MM.1S (cell line): ENCODE measurements around the gene ABHD12.

Source experiments
- DNase-seq: peaks from one replicate; pipeline ENCODE4 v3.0.0-alpha.2; 2015
- H2AFZ ChIP-seq: fragments of 300-600 bp; sonication (generic); 2 replicates; pipeline ENCODE4 v1.6.0; 2016; ENCODE audit warnings: antibody characterized with exemption, low read length
- H3F3A ChIP-seq: fragments of 300-600 bp; sonication (generic); 2 replicates; pipeline ENCODE4 v1.6.1; 2016; ENCODE audit warnings: mild to moderate bottlenecking, antibody characterized with exemption, low read length, moderate library complexity, mixed read lengths; ENCODE audit not compliant: insufficient read depth
- H3K27ac ChIP-seq: fragments of 300-600 bp; sonication (generic); 2 replicates; pipeline ENCODE4 v1.5.1; 2016; ENCODE audit warnings: mild to moderate bottlenecking, low read length
- H3K27me3 ChIP-seq: fragments of 300-600 bp; sonication (generic); replicated peaks from 2 replicates; pipeline ENCODE4 v1.6.0; 2016; ENCODE audit warnings: low read length; ENCODE audit not compliant: insufficient read depth
- H3K36me3 ChIP-seq: fragments of 300-600 bp; sonication (generic); replicated peaks from 2 replicates; pipeline ENCODE4 v1.6.1; 2016; ENCODE audit warnings: mild to moderate bottlenecking, low read length, mixed read lengths; ENCODE audit not compliant: insufficient read depth
- H3K4me1 ChIP-seq: fragments of 300-600 bp; sonication (generic); 2 replicates; pipeline ENCODE4 v1.6.1; 2016; ENCODE audit warnings: low read length, mixed read lengths
- H3K4me2 ChIP-seq: fragments of 300-600 bp; sonication (generic); 2 replicates; pipeline ENCODE4 v1.6.0; 2016; ENCODE audit warnings: low read depth, low read length
- H3K4me3 ChIP-seq: fragments of 300-600 bp; sonication (generic); 2 replicates; pipeline ENCODE4 v1.5.1; 2016; ENCODE audit warnings: low read length, mixed read lengths
- H3K79me2 ChIP-seq: fragments of 300-600 bp; sonication (generic); 2 replicates; pipeline ENCODE4 v1.6.1; 2016; ENCODE audit warnings: mixed run types, low read length, mixed read lengths
- H3K9ac ChIP-seq: fragments of 300-600 bp; sonication (generic); 2 replicates; pipeline ENCODE4 v1.6.1; 2016; ENCODE audit warnings: low read length, mixed read lengths
- H3K9me2 ChIP-seq: fragments of 300-600 bp; sonication (generic); replicated peaks from 2 replicates; pipeline ENCODE4 v1.6.1; 2016; ENCODE audit warnings: mild to moderate bottlenecking, low read length, mixed read lengths; ENCODE audit not compliant: insufficient read depth
- H3K9me3 ChIP-seq: fragments of 300-600 bp; sonication (generic); replicated peaks from 2 replicates; pipeline ENCODE4 v1.6.1; 2016; ENCODE audit warnings: mild to moderate bottlenecking, low read length, mixed read lengths; ENCODE audit not compliant: insufficient read depth
- H4K20me1 ChIP-seq: fragments of 300-600 bp; sonication (generic); 2 replicates; pipeline ENCODE4 v1.6.1; 2016; ENCODE audit warnings: mild to moderate bottlenecking, low read length, moderate library complexity, mixed read lengths; ENCODE audit not compliant: insufficient read depth
- CTCF ChIP-seq: fragments of 300-600 bp; sonication (generic); IDR thresholded peaks from 2 replicates; pipeline ENCODE4 v1.5.1; 2016; ENCODE audit warnings: antibody characterized with exemption, low read length, mixed read lengths
- EZH2 ChIP-seq: fragments of 300-600 bp; sonication (generic); optimal IDR thresholded peaks from 2 replicates; pipeline ENCODE3; 2017; ENCODE audit warnings: low read depth, mild to moderate bottlenecking, antibody characterized with exemption, low read length, mixed read lengths
- EZH2phosphoT487 ChIP-seq: fragments of 300-600 bp; sonication (generic); IDR thresholded peaks from 2 replicates; pipeline ENCODE4 v1.6.1; 2018; ENCODE audit warnings: antibody characterized with exemption, low read length

The ABHD12 gene

GRCh38 chr20:25259358-25259757, 131.3 kb downstream of the ABHD12 start:
- H4K20me1 ChIP-seq = no peaks in the 10 kb centered on the region
- H3K9me3 ChIP-seq = no peaks in the 10 kb centered on the region
- peaks cover 10% of the 10 kb centered on the region for H3K36me3 ChIP-seq
- H3K9ac ChIP-seq = no peak overlapping the region
- H3K4me1 ChIP-seq = no peaks in the 10 kb centered on the region
- no peak for DNase-seq
- H3F3A ChIP-seq = no peaks in the 10 kb centered on the region
- H3K4me3 ChIP-seq = no peak overlapping the region
- H3K4me2 ChIP-seq = no peak overlapping the region
- H3K27ac ChIP-seq = no peak overlapping the region
- H3K27me3 ChIP-seq = no peaks in the 10 kb centered on the region
- H3K79me2 ChIP-seq = peaks cover 54% of the 10 kb centered on the region
- no peak for TF ChIP-seq CTCF
- no peak for TF ChIP-seq EZH2
- TF ChIP-seq EZH2phosphoT487 = no peak
- no peaks in the 10 kb centered on the region for H3K9me2 ChIP-seq
- H2AFZ ChIP-seq = no peak overlapping the region

- Histone ChIP-seq H3K79me2 (peaks cover 58% of the 10 kb centered on the region), H3K27me3 (no peaks in the 10 kb centered on the region), H3K9me3 (no peaks in the 10 kb centered on the region), H2AFZ (no peak overlapping the region), H3K4me2 (no peak overlapping the region), H4K20me1 (no peaks in the 10 kb centered on the region), H3K36me3 (peaks cover 10% of the 10 kb centered on the region), H3K27ac (no peak overlapping the region), H3K9ac (no peak overlapping the region), H3K4me3 (no peak overlapping the region), H3F3A (no peaks in the 10 kb centered on the region), H3K4me1 (no peaks in the 10 kb centered on the region), H3K9me2 (no peaks in the 10 kb centered on the region)
- no peak for TF ChIP-seq CTCF
- no peak for TF ChIP-seq EZH2
- no peak for TF ChIP-seq EZH2phosphoT487
- no peak for DNase-seq
Observed at GRCh38 chr20:25258828-25259227, 131.8 kb downstream of the ABHD12 start.

- H3K9me2 ChIP-seq = no peaks in the 10 kb centered on the region
- H4K20me1 ChIP-seq = no peaks in the 10 kb centered on the region
- peaks cover 10% of the 10 kb centered on the region for H3K36me3 ChIP-seq
- no peak for DNase-seq
- no peak overlapping the region for H3K9ac ChIP-seq
- H2AFZ ChIP-seq = no peak overlapping the region
- no peak overlapping the region for H3K4me3 ChIP-seq
- H3F3A ChIP-seq = no peaks in the 10 kb centered on the region
- no peak overlapping the region for H3K27ac ChIP-seq
- no peaks in the 10 kb centered on the region for H3K27me3 ChIP-seq
- no peaks in the 10 kb centered on the region for H3K4me1 ChIP-seq
- H3K4me2 ChIP-seq = no peak overlapping the region
- no peaks in the 10 kb centered on the region for H3K9me3 ChIP-seq
- peaks cover 62% of the 10 kb centered on the region for H3K79me2 ChIP-seq
- TF ChIP-seq EZH2 = no peak
- no peak for TF ChIP-seq CTCF
- no peak for TF ChIP-seq EZH2phosphoT487
Observed at GRCh38 chr20:25258476-25258805, 132.2 kb downstream of the ABHD12 start.
